B cell (primary cell): ENCODE data around the gene VPS26A. TPM values are rescaled to one million over a fixed set of nuclear protein-coding genes. Genes with fewer than 3 reads are reported as not detected.

Experiments
- ATAC-seq: fragments of 200-7000 bp; cut with Tn5 transposase; one replicate; pipeline ENCODE4 v1.10.0; 2021; ENCODE audit warnings: low read depth, mild to moderate bottlenecking, moderate number of reproducible peaks, moderate library complexity
- CTCF ChIA-PET: fragments of 350-600 bp; sonication (Branson Sonifier 250); formaldehyde crosslinking; loops from one replicate; lab custom pipeline; 2021; ENCODE audit warnings: antibody characterized with exemption, inconsistent platforms; lab: Charles Lee
- POLR2A ChIA-PET: fragments of 350-600 bp; sonication (Branson Sonifier 250); formaldehyde crosslinking; loops from one replicate; lab custom pipeline; 2021; ENCODE audit warnings: antibody characterized with exemption; lab: Charles Lee
- DNase-seq: peaks from one replicate; pipeline ENCODE4 v3.0.0; 2013
- H2AFZ ChIP-seq: 2 replicates; pipeline ENCODE4 v1.6.1; 2012; ENCODE audit warnings: mild to moderate bottlenecking, low read depth, low read length; ENCODE audit not compliant: insufficient read depth, poor library complexity, severe bottlenecking
- H3K27ac ChIP-seq, 2 donors: 1 replicate in 1 of 2; 2 replicates in 1 of 2; pipeline ENCODE4 v1.5.1; 2012 to 2013; ENCODE audit warnings: low read length in 2 of 2, mild to moderate bottlenecking in 2 of 2, moderate library complexity in 1 of 2
- H3K27me3 ChIP-seq, 4 experiments: fragments of 200-600 bp in 1 of 4; sonication (generic) in 1 of 4; replicated peaks in 1 of 4; 1 replicate in 2 of 4; 2 replicates in 2 of 4; pipeline versions ENCODE4 v1.6.1 to v1.7.0; 2013 to 2016; ENCODE audit warnings: low read length in 3 of 4, mild to moderate bottlenecking in 2 of 4, mixed read lengths in 1 of 4, moderate library complexity in 1 of 4; ENCODE audit not compliant: insufficient read depth in 4 of 4, control insufficient read depth in 3 of 4; ENCODE audit errors: control extremely low read depth in 1 of 4
- H3K36me3 ChIP-seq, 2 experiments: replicated peaks in 1 of 2; 1 replicate in 1 of 2; 2 replicates in 1 of 2; pipeline versions ENCODE4 v1.6.1 to v1.7.1; 2013; ENCODE audit warnings: low read length in 1 of 2; ENCODE audit not compliant: insufficient read depth in 2 of 2, control insufficient read depth in 1 of 2; ENCODE audit errors: control extremely low read depth in 1 of 2, extremely low read depth in 1 of 2
- H3K4me1 ChIP-seq, 2 donors: fragments of 200-600 bp in 1 of 2; sonication (generic) in 1 of 2; 1 replicate in 1 of 2; 2 replicates in 1 of 2; pipeline versions ENCODE4 v1.5.1 to v1.6.1; 2013 to 2017; ENCODE audit warnings: low read length in 2 of 2; ENCODE audit not compliant: control insufficient read depth in 2 of 2, insufficient read depth in 2 of 2
- H3K4me2 ChIP-seq: replicated peaks from 2 replicates; pipeline ENCODE3; 2012; ENCODE audit warnings: mild to moderate bottlenecking, low read depth, low read length; ENCODE audit not compliant: poor library complexity, severe bottlenecking
- H3K4me3 ChIP-seq, 5 experiments: fragments of 200-600 bp in 1 of 5; sonication (generic) in 1 of 5; 1 replicate in 3 of 5; 2 replicates in 2 of 5; pipeline versions ENCODE4 v1.5.1 to v1.7.0; 2011 to 2016; ENCODE audit warnings: low read length in 4 of 5, mild to moderate bottlenecking in 4 of 5, low read depth in 2 of 5, control low read depth in 1 of 5, moderate library complexity in 1 of 5; ENCODE audit not compliant: insufficient read depth in 1 of 5; ENCODE audit errors: control extremely low read depth in 1 of 5, extremely low read depth in 1 of 5
- H3K79me2 ChIP-seq: fragments of 200-600 bp; sonication (generic); one replicate; pipeline ENCODE4 v1.6.0; 2016; ENCODE audit warnings: low read length; ENCODE audit not compliant: control insufficient read depth, insufficient read depth
- H3K9ac ChIP-seq: fragments of 200-600 bp; sonication (generic); 2 replicates; pipeline ENCODE4 v1.6.1; 2017; ENCODE audit warnings: mild to moderate bottlenecking, low read length, moderate library complexity
- H3K9me3 ChIP-seq, 3 donors: one replicate each; pipeline versions ENCODE4 v1.6.1 to v1.7.1; 2013; ENCODE audit warnings: low read length in 2 of 3; ENCODE audit not compliant: control insufficient read depth in 2 of 3, insufficient read depth in 1 of 3; ENCODE audit errors: control extremely low read depth in 1 of 3
- H4K20me1 ChIP-seq: 2 replicates; pipeline ENCODE4 v1.6.0; 2012; ENCODE audit warnings: mild to moderate bottlenecking, low read length; ENCODE audit not compliant: insufficient read depth, control insufficient read depth, poor library complexity, severe bottlenecking
- H3K27ac Mint-ChIP-seq: one replicate; pipeline ENCODE4 v1.8.0; 2021; ENCODE audit warnings: mixed read lengths
- H3K27me3 Mint-ChIP-seq: one replicate; pipeline ENCODE4 v1.8.0; 2021; ENCODE audit warnings: mixed read lengths
- H3K4me1 Mint-ChIP-seq: one replicate; pipeline ENCODE4 v1.8.0; 2021; ENCODE audit warnings: mixed read lengths
- H3K4me3 Mint-ChIP-seq: one replicate; pipeline ENCODE4 v1.8.0; 2021; ENCODE audit warnings: mixed read lengths
- H3K9me3 Mint-ChIP-seq: one replicate; pipeline ENCODE4 v1.8.0; 2022; ENCODE audit warnings: mixed read lengths; ENCODE audit not compliant: insufficient read depth
- EZH2 ChIP-seq: IDR thresholded peaks from 2 replicates; pipeline ENCODE4 v1.6.1; 2012; ENCODE audit warnings: borderline replicate concordance, low read depth, mild to moderate bottlenecking, moderate library complexity, low read length; ENCODE audit not compliant: insufficient read depth, poor library complexity, severe bottlenecking
- WGBS: methylation state at CpG from one replicate; pipeline ENCODE4 v1.1.5; 2013; ENCODE audit warnings: missing lambda C conversion rate; ENCODE audit not compliant: insufficient coverage; 5-methylcytosine and 5-hydroxymethylcytosine counted together
- intact Hi-C: fragments of 100-400 bp; cut with micrococcal nuclease; formaldehyde crosslinking; loops from one replicate; pipeline ENCODE4 v1.10.0; 2022
- polyA plus RNA-seq: library from polyadenylated mRNA; depleted of rRNA; stranded (reverse); fragments of >200 nt; gene quantifications from 2 replicates; pipeline ENCODE4 v1.2.3, GENCODE V29; 2012
- total RNA-seq, 2 donors: library from RNA; stranded (reverse); fragments of 120-200 nt in 1 of 2; gene quantifications; 1 replicate in 1 of 2; 2 replicates in 1 of 2; pipeline versions ENCODE4 v1.2.3 to v1.2.4, GENCODE V29; 2013 to 2022
- TF ChIP-seq, protein P1 (sequence below): fragments of 200-600 bp; IDR thresholded peaks from one replicate; pipeline ENCODE4 v1.8.0; 2022; ENCODE audit warnings: antibody characterized with exemption, mild to moderate bottlenecking

Gene VPS26A
- total and polyA plus RNA-seq, 2 donors (not counting 1 experiment from before 2014, with no cell fraction given): 5.0 to 29.9 TPM

DNA sequence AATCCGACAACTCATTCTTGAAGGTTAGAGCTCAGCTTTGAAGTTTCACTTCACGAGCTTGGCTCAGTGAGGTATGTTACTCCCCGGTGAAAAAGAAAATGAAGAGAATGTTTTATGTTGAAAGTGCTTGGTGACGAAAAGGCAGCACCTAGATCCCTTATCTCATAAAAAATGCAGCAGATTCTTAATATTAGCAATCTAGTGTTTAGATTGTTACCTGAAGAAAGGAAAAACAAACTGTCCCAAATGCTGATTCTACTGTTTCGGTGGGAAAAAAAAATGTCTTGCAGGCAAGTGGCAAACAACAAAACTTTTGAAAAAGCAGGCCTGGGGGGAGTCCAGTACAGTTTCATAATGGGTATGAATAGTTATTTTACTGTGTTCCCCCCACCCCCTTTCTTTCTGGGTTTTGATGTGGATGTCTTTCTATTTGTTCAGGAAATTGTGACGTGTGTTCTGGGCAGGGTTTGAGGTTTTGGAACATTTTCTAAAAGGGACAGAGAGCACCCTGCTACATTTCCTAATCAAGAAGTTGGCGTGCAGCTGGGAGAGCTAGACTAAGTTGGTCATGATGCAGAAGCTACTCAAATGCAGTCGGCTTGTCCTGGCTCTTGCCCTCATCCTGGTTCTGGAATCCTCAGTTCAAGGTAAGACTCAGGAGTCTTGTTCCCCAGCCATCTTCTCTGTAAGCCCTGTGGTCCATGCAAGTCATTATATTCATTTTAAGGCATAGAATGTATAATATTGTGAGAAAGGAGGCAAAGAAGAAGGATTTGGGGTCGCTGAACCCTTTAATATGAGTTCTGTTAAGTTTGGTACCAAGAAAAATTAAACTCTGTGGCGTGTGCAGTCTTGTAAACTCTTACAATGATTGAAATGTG lies 36.1 kb upstream of the VPS26A start, which contains the start of gene SRGN:
TSS of gene SRGN (plus strand) at position 514 of the 881 bp plus-strand sequence. CDS start at position 569, 55 bp downstream.
- H3K4me2 ChIP-seq: peak within 1 kb of the TSS; percentile 97
- H4K20me1 ChIP-seq: no peaks in the 10 kb centered on the region
- Mint-ChIP-seq H3K9me3 (no peaks in the 10 kb centered on the region), H3K27ac (peak within 1 kb of the TSS; percentile 94), H3K4me1 (peaks cover 55% of the 10 kb centered on the region), H3K4me3 (peak within 1 kb of the TSS; percentile 87), H3K27me3 (no peaks in the 10 kb centered on the region)
- H3K9ac ChIP-seq: peak within 1 kb of the TSS; percentile 88
- peak within 1 kb of the TSS; percentile 73 to 91 for H3K27ac ChIP-seq
- 2% methylated on average over 3 of the region's 10 CpGs for WGBS
- ChIA-PET POLR2A (interaction anchor here (0.6 to 1.0 kb wide), 4 partner anchors 8 to 273 kb away, joined by 3 to 8 read pairs (median 3); no protein-coding TSS in a partner anchor), CTCF (interaction anchor here (0.7 to 11.8 kb wide), 4 partner anchors 22 to 408 kb away, joined by 3 to 197 read pairs (median 4); partner anchors contain the start of gene DDX21)
- peaks cover 35% of the 10 kb centered on the region for H3K79me2 ChIP-seq
- TF ChIP-seq, protein P1, sequence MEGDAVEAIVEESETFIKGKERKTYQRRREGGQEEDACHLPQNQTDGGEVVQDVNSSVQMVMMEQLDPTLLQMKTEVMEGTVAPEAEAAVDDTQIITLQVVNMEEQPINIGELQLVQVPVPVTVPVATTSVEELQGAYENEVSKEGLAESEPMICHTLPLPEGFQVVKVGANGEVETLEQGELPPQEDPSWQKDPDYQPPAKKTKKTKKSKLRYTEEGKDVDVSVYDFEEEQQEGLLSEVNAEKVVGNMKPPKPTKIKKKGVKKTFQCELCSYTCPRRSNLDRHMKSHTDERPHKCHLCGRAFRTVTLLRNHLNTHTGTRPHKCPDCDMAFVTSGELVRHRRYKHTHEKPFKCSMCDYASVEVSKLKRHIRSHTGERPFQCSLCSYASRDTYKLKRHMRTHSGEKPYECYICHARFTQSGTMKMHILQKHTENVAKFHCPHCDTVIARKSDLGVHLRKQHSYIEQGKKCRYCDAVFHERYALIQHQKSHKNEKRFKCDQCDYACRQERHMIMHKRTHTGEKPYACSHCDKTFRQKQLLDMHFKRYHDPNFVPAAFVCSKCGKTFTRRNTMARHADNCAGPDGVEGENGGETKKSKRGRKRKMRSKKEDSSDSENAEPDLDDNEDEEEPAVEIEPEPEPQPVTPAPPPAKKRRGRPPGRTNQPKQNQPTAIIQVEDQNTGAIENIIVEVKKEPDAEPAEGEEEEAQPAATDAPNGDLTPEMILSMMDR: no peak
- H3K9me3 ChIP-seq: no peaks in the 10 kb centered on the region
- peak; percentile 68 for ATAC-seq
- intact Hi-C loops: loop anchor here (1.0 kb wide), 1 partner anchor 187 kb away; the partner anchor contains the start of gene DDX50
- no peaks in the 10 kb centered on the region for H3K36me3 ChIP-seq
- H3K4me1 ChIP-seq: peaks cover 38 to 39% of the 10 kb centered on the region in 2 donors
- peak within 1 kb of the TSS; percentile 76 for H2AFZ ChIP-seq
- peak within 1 kb of the TSS; percentile 40 to 95 (median 64) for H3K4me3 ChIP-seq
- H3K27me3 ChIP-seq: no peaks in the 10 kb centered on the region
- peak; percentile 78 for DNase-seq

DNA sequence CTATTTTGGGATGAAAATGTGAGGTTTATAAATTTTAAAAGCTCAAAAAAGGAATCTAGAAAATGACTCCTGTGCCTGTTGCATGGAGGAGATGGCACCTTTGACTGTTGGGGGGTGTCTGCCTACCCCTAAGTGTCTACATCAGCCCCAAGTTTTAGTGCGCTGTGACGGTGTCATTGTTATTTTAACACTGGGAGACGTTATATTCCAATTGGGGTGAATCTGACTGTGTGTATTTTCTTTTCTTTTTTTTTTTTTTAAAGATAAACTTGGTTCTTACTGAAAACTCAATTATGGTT lies 35.6 kb upstream of the VPS26A start:
- Mint-ChIP-seq H3K27ac (peak overlapping the region; percentile 94), H3K9me3 (no peaks in the 10 kb centered on the region), H3K4me1 (peaks cover 58% of the 10 kb centered on the region), H3K27me3 (no peaks in the 10 kb centered on the region), H3K4me3 (peak overlapping the region; percentile 87)
- ChIA-PET CTCF (interaction anchor here (1.7 to 11.8 kb wide), 2 partner anchors 23 to 83 kb away, joined by 5 to 197 read pairs; no protein-coding TSS in a partner anchor), POLR2A (interaction anchor here (0.6 to 1.0 kb wide), 2 partner anchors 188 to 274 kb away, joined by 3 read pairs; no protein-coding TSS in a partner anchor)
- H3K36me3 ChIP-seq: no peaks in the 10 kb centered on the region
- H3K4me3 ChIP-seq: peak overlapping the region; percentile 40 to 95 (median 64)
- H2AFZ ChIP-seq: peak overlapping the region; percentile 76
- intact Hi-C loops: loop anchor here (1.0 kb wide), 1 partner anchor 187 kb away; the partner anchor contains the start of gene DDX50
- H3K27ac ChIP-seq: peak overlapping the region; percentile 73 to 91
- DNase-seq (peak; percentile 12), ATAC-seq (no peak)
- H4K20me1 ChIP-seq: no peaks in the 10 kb centered on the region
- no CpG with 5 or more reads among the region's 3 CpGs for WGBS
- H3K9ac ChIP-seq: peak overlapping the region; percentile 88
- H3K9me3 ChIP-seq: no peaks in the 10 kb centered on the region
- TF ChIP-seq EZH2: no peak
- TF ChIP-seq, protein P1: no peak
- peaks cover 42 to 44% of the 10 kb centered on the region in 2 donors for H3K4me1 ChIP-seq
- H3K4me2 ChIP-seq: peak overlapping the region; percentile 97
- H3K79me2 ChIP-seq: peaks cover 40% of the 10 kb centered on the region
- H3K27me3 ChIP-seq: no peaks in the 10 kb centered on the region
